HG02610 (cell line): ENCODE results near the gene CDC45.

ENCODE experiments used
- ATAC-seq: cut with Tn5 transposase; IDR thresholded peaks from one replicate; pipeline ENCODE4 v1.9.1; 2021; ENCODE audit warnings: mild to moderate bottlenecking, moderate library complexity; ENCODE audit not compliant: unreplicated experiment

Gene CDC45

GRCh38 chr22:19553201-19553600 is 73.5 kb downstream of the CDC45 start:
- ATAC-seq = no peak

- no peak for ATAC-seq
Observed at GRCh38 chr22:19554834-19555404, 75.2 kb downstream of the CDC45 start.

- ATAC-seq = no peak
Observed at GRCh38 chr22:19555651-19556050, 75.9 kb downstream of the CDC45 start.

GRCh38 chr22:19556963-19557545 is 77.3 kb downstream of the CDC45 start:
- ATAC-seq = no peak

GRCh38 chr22:19559324-19559811 is 79.6 kb downstream of the CDC45 start:
- ATAC-seq = no peak

GRCh38 chr22:19559956-19560355 is 80.2 kb downstream of the CDC45 start:
- no peak for ATAC-seq

- no peak for ATAC-seq
Observed at GRCh38 chr22:19565382-19566278, 85.9 kb downstream of the CDC45 start.

- no peak for ATAC-seq
Observed at GRCh38 chr22:19566279-19567156, 86.8 kb downstream of the CDC45 start.

GRCh38 chr22:19567157-19568009 is 87.7 kb downstream of the CDC45 start:
- no peak for ATAC-seq

- no peak for ATAC-seq
Observed at GRCh38 chr22:19568337-19569275, 88.9 kb downstream of the CDC45 start.

- ATAC-seq = no peak
Observed at GRCh38 chr22:19569276-19569640, 89.5 kb downstream of the CDC45 start.

GRCh38 chr22:19569976-19570375 is 90.3 kb downstream of the CDC45 start:
- ATAC-seq = no peak
